Anterior cingulate cortex (tissue), 58 donors: ENCODE data around the gene VWA8.
"Not testable (repeated sequence)": the region's sequence is repeated elsewhere in the genome, so short reads cannot be mapped to it uniquely, and the experiment has no call there.

Experiments used
- DNase-seq, 58 donors: peaks; one replicate each; lab custom pipeline; 2025; lab: John Stamatoyannopoulos, UW

VWA8 gene

DNA sequence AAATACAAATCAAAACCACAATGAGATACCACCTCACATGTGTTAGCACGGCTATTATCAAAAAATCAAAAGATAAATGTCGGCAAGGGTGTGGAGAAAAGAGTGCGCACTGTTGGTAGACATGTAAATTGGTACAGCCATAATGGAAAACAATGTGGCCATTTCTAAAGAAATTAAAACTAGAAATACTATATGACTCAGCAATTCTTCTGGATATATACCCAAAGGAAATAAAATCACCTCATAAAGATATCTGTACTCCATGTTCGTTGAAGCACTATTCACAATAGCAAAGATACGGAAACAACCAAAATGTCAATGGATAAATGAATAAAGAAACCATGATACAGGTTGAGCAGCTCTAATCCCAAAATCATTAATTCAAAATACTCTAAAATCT lies 30.8 kb downstream of the VWA8 start:
- DNase-seq: no peak

DNA sequence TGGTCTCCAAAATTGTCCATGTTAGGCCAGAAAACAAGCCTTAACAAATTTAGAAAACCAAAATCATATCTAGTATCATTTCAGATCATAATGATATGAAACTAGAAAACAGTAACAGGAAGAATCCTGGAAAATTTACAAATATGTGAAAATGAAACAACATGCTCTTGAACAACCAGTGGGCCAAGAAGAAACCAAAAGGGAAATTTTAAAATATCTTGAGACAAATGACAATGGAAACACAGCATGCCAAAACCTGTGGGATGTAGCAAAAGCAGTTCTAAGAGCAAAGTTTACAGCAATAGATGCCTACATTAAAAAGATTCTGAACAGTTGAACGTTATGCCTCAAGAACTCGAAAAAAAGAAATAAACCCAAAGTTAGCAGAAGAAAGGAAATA lies 32.6 kb downstream of the VWA8 start:
- no peak for DNase-seq

GRCh38 chr13:41925014-41925413 lies 35.9 kb downstream of the VWA8 start:
- DNase-seq: no peak

- not testable (repeated sequence) for DNase-seq
Measured at GRCh38 chr13:41922894-41923293, 38.0 kb downstream of the VWA8 start.

- DNase-seq: no peak
Measured at GRCh38 chr13:41919741-41920487, 41.0 kb downstream of the VWA8 start.

DNA sequence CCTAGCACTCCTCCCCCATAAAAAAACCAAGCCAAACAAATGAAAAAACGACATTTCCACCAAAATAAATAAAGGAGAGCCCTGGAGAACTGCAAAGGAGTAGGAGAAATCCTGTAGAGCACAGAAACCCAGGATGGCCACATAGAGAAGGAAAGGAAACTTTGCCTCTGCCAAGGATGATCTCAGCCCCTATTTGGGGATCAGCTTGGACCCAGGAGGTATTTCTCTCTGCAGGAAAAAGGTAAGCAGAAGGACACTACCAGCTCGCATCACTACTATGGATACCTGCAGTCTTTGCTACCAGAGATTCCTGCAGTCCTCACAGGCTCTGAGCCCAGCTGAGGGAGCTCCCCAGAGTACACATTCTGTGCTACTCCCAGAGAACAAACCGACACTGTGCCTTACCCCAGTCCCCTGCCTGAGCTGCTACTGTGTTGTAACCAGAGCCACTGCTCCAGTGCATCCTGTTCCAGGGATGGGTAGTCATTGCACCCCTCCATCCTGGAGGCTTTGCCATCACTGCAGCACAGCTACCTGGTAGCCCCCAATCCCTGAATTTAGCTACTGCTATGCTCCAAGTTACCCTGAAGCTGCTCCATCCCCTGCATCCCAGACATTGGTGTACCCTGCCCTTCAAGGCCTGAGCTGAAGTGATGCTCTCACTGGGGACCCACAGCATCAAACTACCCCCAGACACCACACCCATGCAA lies 41.7 kb downstream of the VWA8 start:
- DNase-seq: no peak

DNA sequence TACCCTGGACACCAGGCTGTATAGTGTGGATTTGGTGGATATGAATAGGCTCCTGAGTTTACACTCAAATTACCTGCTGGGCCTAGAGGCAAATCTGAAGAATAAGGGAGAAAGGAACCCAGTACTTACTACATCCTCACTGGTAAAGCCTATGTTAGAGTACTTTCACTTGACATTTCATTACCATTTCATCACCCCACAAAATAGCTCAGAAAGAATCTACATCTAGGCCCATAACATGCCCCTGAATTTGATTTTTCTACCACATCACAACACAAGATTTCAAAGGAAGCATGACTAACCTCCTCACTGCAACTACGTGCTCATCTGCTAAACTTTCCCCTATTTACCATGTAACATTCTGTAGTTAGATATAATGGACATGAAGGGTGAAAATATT lies 43.3 kb downstream of the VWA8 start:
- no peak for DNase-seq

DNA sequence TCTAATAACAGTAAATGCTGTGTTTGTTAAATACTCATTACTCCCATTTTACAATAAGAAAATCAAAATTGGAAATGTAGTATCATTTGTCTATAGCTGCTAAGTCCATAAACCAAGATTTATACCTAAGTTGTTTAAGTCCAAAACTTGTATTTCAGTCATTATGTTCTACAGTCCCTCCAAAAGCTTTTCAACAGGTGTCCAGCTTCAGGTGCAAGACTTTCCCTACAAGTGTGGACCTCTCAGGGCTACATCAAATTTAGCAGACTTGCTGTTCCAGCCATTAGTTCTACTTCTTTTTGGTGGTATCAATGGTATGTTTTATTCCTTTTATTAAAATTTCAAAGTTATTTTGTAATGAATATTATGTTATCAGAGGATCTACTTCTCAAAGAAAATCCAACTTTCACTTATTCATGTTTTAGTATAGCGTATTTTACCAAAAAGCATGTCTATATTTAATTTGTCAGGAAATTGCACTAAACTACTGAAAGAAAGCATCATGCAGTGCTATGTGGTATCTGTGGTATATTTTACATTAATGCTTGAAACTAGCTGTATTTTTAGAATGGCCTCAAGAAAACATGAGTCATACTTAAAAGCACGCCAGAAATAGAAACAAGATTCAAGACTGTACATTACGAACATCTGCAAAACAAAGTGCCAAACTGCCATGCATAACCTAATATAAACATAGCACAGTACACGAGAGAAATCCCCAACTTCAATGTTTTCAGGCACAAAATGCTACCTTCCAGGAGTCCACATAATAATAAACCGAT lies 44.5 kb downstream of the VWA8 start:
- peak in 2 of 58 donors; percentile 3 to 5 for DNase-seq

DNA sequence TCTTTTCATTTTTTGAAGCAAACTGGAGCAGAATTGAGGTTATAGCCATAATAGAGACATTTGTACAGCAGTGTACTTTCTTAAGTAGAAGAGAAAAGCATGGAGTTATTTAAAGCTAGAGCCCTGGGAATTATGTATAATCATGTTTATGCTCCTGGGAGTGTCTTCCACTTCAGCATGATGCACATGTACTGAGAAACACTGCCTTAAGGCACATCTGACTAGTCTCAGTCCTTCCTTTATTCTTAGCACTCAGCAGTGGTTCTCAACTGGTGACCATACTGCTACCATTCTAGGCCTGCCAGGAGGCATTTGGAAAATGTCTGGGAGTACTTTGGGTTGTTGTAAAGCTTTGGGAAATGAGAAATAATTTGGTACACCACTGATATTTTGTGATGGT lies 45.8 kb downstream of the VWA8 start:
- no peak for DNase-seq

DNA sequence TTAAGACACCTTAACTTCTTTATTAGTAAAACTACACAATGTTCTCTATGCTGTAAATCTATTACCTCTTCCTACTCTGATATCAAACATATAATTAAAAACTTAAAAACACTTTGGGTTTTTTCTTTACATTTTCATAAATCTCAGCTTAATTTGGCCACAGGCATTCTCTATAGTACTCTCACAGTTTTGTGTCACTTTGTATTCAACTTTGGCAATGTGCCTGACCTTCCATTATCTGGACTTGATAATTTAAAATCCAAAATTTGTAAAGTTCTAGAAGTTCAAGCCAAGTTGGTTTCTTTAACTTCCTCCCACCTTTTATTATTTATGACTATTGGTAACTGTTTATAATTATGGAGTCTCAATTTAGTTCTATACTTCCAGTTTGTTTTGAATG lies 46.4 kb downstream of the VWA8 start:
- no peak for DNase-seq

- no peak for DNase-seq
Measured at GRCh38 chr13:41909506-41909905, 51.4 kb downstream of the VWA8 start.

DNA sequence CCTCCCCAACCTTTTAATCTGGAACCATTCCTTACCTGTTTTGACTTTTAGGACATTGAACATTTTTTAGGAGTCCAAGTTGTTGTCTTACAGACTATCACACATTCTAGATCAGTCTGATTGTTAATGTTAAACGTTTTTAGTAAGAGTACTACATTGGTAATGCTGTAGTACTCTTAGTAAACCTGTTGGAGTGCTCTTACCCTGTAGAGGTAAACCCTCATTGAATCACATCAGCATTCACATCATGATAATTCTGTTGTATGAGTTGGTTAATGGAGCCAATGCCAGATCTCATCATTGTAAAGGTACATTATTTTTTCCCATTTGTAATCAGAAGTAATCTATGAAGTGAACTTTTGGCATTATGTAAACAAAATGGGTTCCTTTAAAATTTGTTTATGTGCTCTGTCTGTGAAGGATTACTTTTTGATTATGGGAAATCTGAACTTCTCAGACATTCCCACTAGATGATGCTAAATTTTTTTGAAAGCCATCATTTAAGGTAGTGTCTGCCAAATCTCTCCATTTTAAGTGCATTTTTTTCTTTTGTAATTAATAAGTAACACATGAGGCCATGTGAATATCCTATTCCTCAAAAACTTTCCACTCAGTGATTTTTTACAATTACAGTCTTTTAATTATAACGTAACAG lies 55.2 kb downstream of the VWA8 start:
- no peak for DNase-seq

DNA sequence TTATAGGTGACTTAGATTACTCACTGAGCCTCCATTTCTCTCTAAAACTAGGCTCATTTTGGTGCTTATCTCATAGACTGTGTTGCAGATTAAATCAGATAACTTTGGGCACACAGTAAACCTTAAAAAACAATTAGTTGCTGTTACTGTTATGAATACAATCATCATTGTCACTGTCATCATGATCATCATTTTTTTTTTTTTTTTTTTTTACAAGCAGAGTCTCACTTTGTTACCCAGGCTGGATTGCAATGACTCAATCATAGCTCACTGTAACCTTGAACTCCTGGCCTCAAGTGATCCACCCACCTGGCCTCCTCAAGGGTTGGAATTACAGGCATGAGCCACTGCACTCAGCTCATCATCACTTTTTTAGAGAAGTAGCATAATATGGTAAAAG lies 60.0 kb downstream of the VWA8 start:
- no peak for DNase-seq

- DNase-seq: not testable (repeated sequence)
Measured at GRCh38 chr13:41898411-41898810, 62.5 kb downstream of the VWA8 start.

GRCh38 chr13:41897126-41897525 lies 63.8 kb downstream of the VWA8 start:
- DNase-seq: no peak

- DNase-seq: no peak
Measured at GRCh38 chr13:41895478-41895877, 65.4 kb downstream of the VWA8 start.

DNA sequence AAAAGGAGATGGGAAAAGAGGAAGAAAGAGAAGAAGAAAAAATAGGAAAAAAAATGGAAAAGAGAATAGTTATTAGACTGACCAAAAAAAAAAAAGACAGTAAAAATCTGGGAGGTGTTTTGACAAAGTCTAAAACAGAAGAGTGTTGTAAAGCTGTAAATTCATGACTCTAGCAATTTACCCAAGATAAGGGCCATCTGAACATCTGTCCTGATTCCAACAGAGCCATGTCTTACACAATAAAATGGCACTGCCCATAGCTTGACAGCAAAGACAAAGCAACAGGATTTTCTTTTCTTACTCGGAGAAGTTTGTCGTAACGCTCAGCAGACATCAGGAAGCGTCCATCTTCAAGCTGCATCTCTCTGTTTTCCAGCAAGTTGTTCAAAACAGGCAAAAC lies 69.8 kb downstream of the VWA8 start:
- DNase-seq: no peak

GRCh38 chr13:41883147-41883546 lies 77.8 kb downstream of the VWA8 start:
- no peak for DNase-seq

DNA sequence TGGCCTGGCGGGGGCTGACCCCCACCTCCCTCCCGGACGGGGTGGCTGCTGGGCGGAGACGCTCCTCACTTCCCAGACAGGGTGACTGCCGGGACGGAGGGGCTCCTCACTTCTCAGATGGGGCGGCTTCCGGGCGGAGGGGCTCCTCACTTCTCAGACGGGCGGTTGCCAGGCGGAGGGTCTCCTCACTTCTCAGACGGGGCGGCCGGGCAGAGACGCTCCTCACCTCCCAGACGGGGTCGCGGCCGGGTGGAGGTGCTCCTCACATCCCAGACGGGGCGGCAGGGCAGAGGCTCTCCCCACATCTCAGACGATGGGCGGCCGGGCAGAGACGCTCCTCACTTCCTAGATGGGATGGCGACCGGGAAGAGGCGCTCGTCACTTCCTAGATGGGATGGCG lies 79.0 kb downstream of the VWA8 start:
- not testable (repeated sequence) for DNase-seq

DNA sequence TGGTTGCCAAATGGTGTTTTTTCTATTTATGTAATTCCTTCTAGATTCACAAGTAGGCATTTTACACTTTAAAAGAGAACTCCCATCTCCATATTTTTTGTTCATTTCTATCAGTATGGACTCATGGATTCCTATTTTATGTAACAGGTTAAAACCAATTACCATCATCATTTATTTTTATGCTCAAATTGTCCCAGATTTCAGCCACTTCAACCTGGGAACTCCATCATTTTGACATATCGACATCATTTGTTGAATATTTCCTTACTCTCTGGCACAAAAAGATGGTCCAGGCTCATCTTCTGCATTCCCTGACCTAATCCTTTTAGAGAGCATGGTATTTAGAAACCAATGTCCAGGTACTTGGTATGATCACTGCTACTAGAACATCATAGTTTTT lies 79.9 kb downstream of the VWA8 start:
- DNase-seq: no peak

DNA sequence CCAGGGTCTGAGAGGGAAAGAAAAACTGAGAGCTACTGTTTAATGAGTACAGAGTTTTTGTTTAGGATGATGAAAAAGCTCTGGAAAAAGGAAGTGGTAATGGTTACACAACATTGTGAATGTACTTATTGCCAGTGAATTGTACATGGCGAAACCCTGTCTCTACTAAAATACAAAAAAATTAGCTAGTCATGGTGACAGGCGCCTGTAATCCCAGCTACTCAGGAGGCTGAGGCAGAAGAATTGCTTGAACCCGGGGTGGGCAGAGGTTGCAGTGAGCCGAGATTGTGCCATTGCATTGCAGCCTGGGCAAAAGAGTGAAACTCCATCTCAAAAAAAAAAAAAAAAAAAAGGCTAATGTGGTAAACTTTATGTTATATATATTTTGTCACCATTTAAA lies 96.3 kb downstream of the VWA8 start:
- DNase-seq: no peak
